Tibial nerve (tissue), 4 donors: ENCODE results near the gene GRIK4. TPM values are rescaled to one million over a fixed set of nuclear protein-coding genes. Genes with fewer than 3 reads are reported as not detected.

ENCODE experiments used
- DNase-seq, 2 donors: peaks; one replicate each; pipeline ENCODE4 v3.0.0-alpha.2; 2019; ENCODE audit warnings: low spot score in 2 of 2
- H3K27ac ChIP-seq, 4 donors: fragments of 200-600 bp; sonication (generic) in 3 of 4; one replicate each; pipeline ENCODE4 v1.5.1; 2017 to 2019; ENCODE audit warnings: mild to moderate bottlenecking in 1 of 4
- H3K27me3 ChIP-seq, 2 donors: fragments of 200-600 bp; sonication (generic) in 1 of 2; one replicate each; pipeline versions ENCODE4 v1.5.1 to v1.6.0; 2017 to 2019
- H3K36me3 ChIP-seq, 3 donors: fragments of 200-600 bp; sonication (generic); one replicate each; pipeline ENCODE4 v1.5.1; 2018 to 2019
- H3K4me1 ChIP-seq, 4 donors: fragments of 200-600 bp; sonication (generic) in 3 of 4; one replicate each; pipeline ENCODE4 v1.5.1; 2017 to 2019
- H3K4me3 ChIP-seq, 4 donors: fragments of 200-600 bp; sonication (generic) in 3 of 4; one replicate each; pipeline ENCODE4 v1.5.1; 2017 to 2019; ENCODE audit warnings: mild to moderate bottlenecking in 1 of 4, moderate library complexity in 1 of 4
- H3K9me3 ChIP-seq, 4 donors: fragments of 200-600 bp; sonication (generic) in 3 of 4; one replicate each; pipeline ENCODE4 v1.5.1; 2017 to 2019
- CTCF ChIP-seq, 5 experiments: fragments of 200-600 bp in 3 of 5; fragments of 450-650 bp in 2 of 5; sonication (generic) in 3 of 5; IDR thresholded peaks; one replicate each; pipeline ENCODE4 v1.5.1; 2016 to 2019; ENCODE audit warnings: antibody characterized with exemption in 5 of 5, mild to moderate bottlenecking in 3 of 5, moderate library complexity in 2 of 5
- EP300 ChIP-seq, 2 donors: sonication (generic); formaldehyde crosslinking; IDR thresholded peaks; one replicate each; pipeline ENCODE4 v1.6.1; 2017; ENCODE audit warnings: antibody characterized with exemption in 2 of 2, mild to moderate bottlenecking in 1 of 2
- POLR2A ChIP-seq, 2 donors: fragments of 450-650 bp; IDR thresholded peaks; one replicate each; pipeline ENCODE4 v1.6.1; 2017; ENCODE audit warnings: antibody characterized with exemption in 2 of 2, mild to moderate bottlenecking in 2 of 2, moderate library complexity in 2 of 2
- WGBS, 2 donors: methylation state at CpG; one replicate each; pipeline ENCODE4 v1.1.5; 2018; 5-methylcytosine and 5-hydroxymethylcytosine counted together
- total RNA-seq, 4 donors: library from RNA; depleted of rRNA; stranded (reverse); fragments of >200 nt; gene quantifications; one replicate each; pipeline ENCODE4 v1.1.0, GENCODE V29; 2016

The GRIK4 gene
- total RNA-seq, 4 donors from 2014 or later, result 0.22 to 0.98 TPM; not detected in 2

GRCh38 chr11:120971825-120972224 is 460.3 kb downstream of the GRIK4 start:
- Histone ChIP-seq H3K4me3 (no peak overlapping the region), H3K27me3 (no peaks in the 10 kb centered on the region), H3K36me3 (no peaks in the 10 kb centered on the region), H3K27ac (no peak overlapping the region), H3K9me3 (no peaks in the 10 kb centered on the region), H3K4me1 (no peaks in the 10 kb centered on the region)
- TF ChIP-seq CTCF (IDR thresholded peaks at IDR 0.05) (no peak), EP300 (IDR thresholded peaks at IDR 0.05) (no peak), POLR2A (IDR thresholded peaks at IDR 0.05) (no peak)
- no peak for DNase-seq
- 88 to 91% methylated on average over 4 of the region's 4 CpGs for WGBS, 2 donors

GRCh38 chr11:120972621-120973020 is 461.1 kb downstream of the GRIK4 start:
- 90 to 92% methylated on average over 6 of the region's 6 CpGs for WGBS, 2 donors
- H3K4me1 ChIP-seq, result no peaks in the 10 kb centered on the region
- no peaks in the 10 kb centered on the region for H3K36me3 ChIP-seq
- H3K27ac ChIP-seq, result no peak overlapping the region
- H3K9me3 ChIP-seq, result no peaks in the 10 kb centered on the region
- no peak for DNase-seq
- H3K4me3 ChIP-seq, result no peak overlapping the region
- no peaks in the 10 kb centered on the region for H3K27me3 ChIP-seq
- no peak for TF ChIP-seq CTCF (IDR thresholded peaks at IDR 0.05)
- TF ChIP-seq POLR2A (IDR thresholded peaks at IDR 0.05), result no peak
- TF ChIP-seq EP300 (IDR thresholded peaks at IDR 0.05), result no peak

GRCh38 chr11:120973501-120973900 is 462.0 kb downstream of the GRIK4 start:
- H3K9me3 ChIP-seq, result no peaks in the 10 kb centered on the region
- no peak overlapping the region for H3K4me3 ChIP-seq
- H3K27ac ChIP-seq, result no peak overlapping the region
- H3K4me1 ChIP-seq, result no peaks in the 10 kb centered on the region
- no peaks in the 10 kb centered on the region for H3K27me3 ChIP-seq
- 84 to 86% methylated on average over 7 of the region's 7 CpGs for WGBS, 2 donors
- H3K36me3 ChIP-seq, result no peaks in the 10 kb centered on the region
- TF ChIP-seq EP300 (IDR thresholded peaks at IDR 0.05) (no peak), CTCF (IDR thresholded peaks at IDR 0.05) (no peak), POLR2A (IDR thresholded peaks at IDR 0.05) (no peak)
- no peak for DNase-seq

- Histone ChIP-seq H3K27me3 (no peaks in the 10 kb centered on the region), H3K4me1 (no peaks in the 10 kb centered on the region), H3K27ac (no peak overlapping the region), H3K4me3 (no peak overlapping the region), H3K9me3 (no peaks in the 10 kb centered on the region), H3K36me3 (no peaks in the 10 kb centered on the region)
- WGBS, 2 donors, result 64 to 65% methylated on average over 9 of the region's 9 CpGs
- no peak for TF ChIP-seq POLR2A (IDR thresholded peaks at IDR 0.05)
- TF ChIP-seq EP300 (IDR thresholded peaks at IDR 0.05), result no peak
- no peak for TF ChIP-seq CTCF (IDR thresholded peaks at IDR 0.05)
- DNase-seq, result no peak
Measured at GRCh38 chr11:120974466-120974865, 462.9 kb downstream of the GRIK4 start.

GRCh38 chr11:120974965-120975364 is 463.4 kb downstream of the GRIK4 start:
- no peak for DNase-seq
- Histone ChIP-seq H3K9me3 (no peaks in the 10 kb centered on the region), H3K4me1 (no peaks in the 10 kb centered on the region), H3K27ac (no peak overlapping the region), H3K4me3 (no peak overlapping the region), H3K27me3 (no peaks in the 10 kb centered on the region), H3K36me3 (no peaks in the 10 kb centered on the region)
- 42 to 43% methylated on average over 4 of the region's 4 CpGs for whole genome bisulfite sequencing, 2 donors
- TF ChIP-seq POLR2A (IDR thresholded peaks at IDR 0.05), result no peak
- no peak for TF ChIP-seq CTCF (IDR thresholded peaks at IDR 0.05)
- no peak for TF ChIP-seq EP300 (IDR thresholded peaks at IDR 0.05)
